HG02642 (cell line): ENCODE measurements around the gene ASB1.
"Not testable (repeated sequence)": the region's sequence is repeated elsewhere in the genome, so short reads cannot be mapped to it uniquely, and the experiment has no call there.

ENCODE experiments used
- ATAC-seq: cut with Tn5 transposase; IDR thresholded peaks from one replicate; pipeline ENCODE4 v1.9.1; 2021; ENCODE audit warnings: mild to moderate bottlenecking; ENCODE audit not compliant: unreplicated experiment, poor library complexity

The ASB1 gene

GRCh38 chr2:238441262-238442114 is 14.8 kb downstream of the ASB1 start:
- ATAC-seq = no peak

GRCh38 chr2:238442257-238442656 is 15.5 kb downstream of the ASB1 start:
- not testable (repeated sequence) for ATAC-seq

- no peak for ATAC-seq
Measured at GRCh38 chr2:238444242-238444641, 17.5 kb downstream of the ASB1 start.

GRCh38 chr2:238445409-238446190 is 18.9 kb downstream of the ASB1 start:
- no peak for ATAC-seq

GRCh38 chr2:238446371-238446770 is 19.6 kb downstream of the ASB1 start:
- no peak for ATAC-seq

- ATAC-seq = no peak
Measured at GRCh38 chr2:238448031-238448955, 21.6 kb downstream of the ASB1 start.

GRCh38 chr2:238449241-238449640 is 22.5 kb downstream of the ASB1 start:
- ATAC-seq = no peak

GRCh38 chr2:238449909-238450417 is 23.2 kb downstream of the ASB1 start:
- no peak for ATAC-seq

GRCh38 chr2:238450440-238450861 is 23.7 kb downstream of the ASB1 start:
- ATAC-seq = no peak

- no peak for ATAC-seq
Measured at GRCh38 chr2:238453842-238454241, 27.1 kb downstream of the ASB1 start.

- ATAC-seq = no peak
Measured at GRCh38 chr2:238456449-238456848, 29.7 kb downstream of the ASB1 start.

- ATAC-seq = no peak
Measured at GRCh38 chr2:238456970-238457926, 30.5 kb downstream of the ASB1 start.

- no peak for ATAC-seq
Measured at GRCh38 chr2:238457927-238458324, 31.2 kb downstream of the ASB1 start.

GRCh38 chr2:238458651-238459050 is 31.9 kb downstream of the ASB1 start:
- ATAC-seq = no peak

- ATAC-seq = no peak
Measured at GRCh38 chr2:238459081-238459629, 32.4 kb downstream of the ASB1 start.

GRCh38 chr2:238461051-238461450 is 34.3 kb downstream of the ASB1 start:
- ATAC-seq = no peak

GRCh38 chr2:238461491-238461890 is 34.8 kb downstream of the ASB1 start:
- ATAC-seq = no peak

- no peak for ATAC-seq
Measured at GRCh38 chr2:238461916-238462315, 35.2 kb downstream of the ASB1 start.
